ENCODE results near the gene ARPC1B. TPM values are rescaled to one million over a fixed set of nuclear protein-coding genes. Genes with fewer than 3 reads are reported as not detected.
A peak's percentile ranks its signal among the peaks of the same experiment; 100 is the strongest.

The ARPC1B gene
- total and polyA plus RNA-seq, 9 of the 15 experiments (the other 6 are each of a cell fraction or from before 2014, with no cell fraction given): 6.7 to 357 (median 211) TPM

DNA sequence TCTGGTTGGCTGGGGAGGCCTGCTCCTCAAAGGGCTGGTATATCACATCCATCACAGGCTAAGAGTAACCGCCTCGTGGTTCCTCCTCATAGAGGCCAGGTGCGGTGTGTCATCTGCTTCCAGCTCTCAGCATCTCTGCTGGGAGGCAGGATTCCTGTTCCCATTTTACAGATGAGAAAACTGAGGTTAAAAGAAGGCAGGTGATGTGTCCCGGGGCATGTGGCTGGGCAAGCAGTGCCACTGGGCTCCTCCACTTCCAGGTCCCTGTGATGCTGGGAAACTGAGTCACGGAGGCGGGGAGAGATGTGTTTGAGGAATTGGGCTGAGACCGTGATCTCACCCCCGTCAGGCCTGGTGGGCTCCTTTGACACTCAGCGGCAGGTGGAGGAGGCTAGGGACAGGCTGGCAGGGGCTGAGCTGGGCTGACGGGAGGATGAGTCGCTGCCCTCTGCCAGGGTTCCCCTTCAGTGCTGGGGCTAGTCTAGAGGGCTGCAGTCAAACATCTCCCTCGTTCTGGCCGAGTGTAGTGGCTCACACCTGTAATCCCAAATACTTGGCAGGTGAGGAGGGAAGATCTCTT, 9.4 kb downstream of the ARPC1B start (continued):
- peak; percentile 45; the same call in 1 of the 2 replicates for TF ChIP-seq CBX1 (IDR thresholded peaks at IDR 0.05; ENCODE audit: low read depth)
- TF ChIP-seq, protein P1, sequence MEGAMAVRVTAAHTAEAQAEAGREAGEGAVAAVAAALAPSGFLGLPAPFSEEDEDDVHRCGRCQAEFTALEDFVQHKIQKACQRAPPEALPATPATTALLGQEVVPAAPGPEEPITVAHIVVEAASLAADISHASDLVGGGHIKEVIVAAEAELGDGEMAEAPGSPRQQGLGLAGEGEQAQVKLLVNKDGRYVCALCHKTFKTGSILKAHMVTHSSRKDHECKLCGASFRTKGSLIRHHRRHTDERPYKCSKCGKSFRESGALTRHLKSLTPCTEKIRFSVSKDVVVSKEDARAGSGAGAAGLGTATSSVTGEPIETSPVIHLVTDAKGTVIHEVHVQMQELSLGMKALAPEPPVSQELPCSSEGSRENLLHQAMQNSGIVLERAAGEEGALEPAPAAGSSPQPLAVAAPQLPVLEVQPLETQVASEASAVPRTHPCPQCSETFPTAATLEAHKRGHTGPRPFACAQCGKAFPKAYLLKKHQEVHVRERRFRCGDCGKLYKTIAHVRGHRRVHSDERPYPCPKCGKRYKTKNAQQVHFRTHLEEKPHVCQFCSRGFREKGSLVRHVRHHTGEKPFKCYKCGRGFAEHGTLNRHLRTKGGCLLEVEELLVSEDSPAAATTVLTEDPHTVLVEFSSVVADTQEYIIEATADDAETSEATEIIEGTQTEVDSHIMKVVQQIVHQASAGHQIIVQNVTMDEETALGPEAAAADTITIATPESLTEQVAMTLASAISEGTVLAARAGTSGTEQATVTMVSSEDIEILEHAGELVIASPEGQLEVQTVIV (CRISPR knock-in tag; IDR thresholded peaks at IDR 0.05; ENCODE audit: borderline replicate concordance): no peak
- TF ChIP-seq ZFP30 (CRISPR knock-in tag; IDR thresholded peaks at IDR 0.05; ENCODE audit: borderline replicate concordance): no peak
- TF ChIP-seq BCOR (IDR thresholded peaks at IDR 0.05): peak; percentile 89
- peak; percentile 56 for TF ChIP-seq POLR2G (IDR thresholded peaks at IDR 0.05; ENCODE audit: low read depth, low read length)
- 0 out of 2 replicates have a peak, but pooled peaks have one; percentile 14 for TF ChIP-seq SUPT5H (IDR thresholded peaks at IDR 0.05)
- 0 out of 2 replicates have a peak, but pooled peaks have one; percentile 2 for TF ChIP-seq RBFOX2 (IDR thresholded peaks at IDR 0.05; ENCODE audit: low read depth, low read length)
- TF ChIP-seq, protein P2, sequence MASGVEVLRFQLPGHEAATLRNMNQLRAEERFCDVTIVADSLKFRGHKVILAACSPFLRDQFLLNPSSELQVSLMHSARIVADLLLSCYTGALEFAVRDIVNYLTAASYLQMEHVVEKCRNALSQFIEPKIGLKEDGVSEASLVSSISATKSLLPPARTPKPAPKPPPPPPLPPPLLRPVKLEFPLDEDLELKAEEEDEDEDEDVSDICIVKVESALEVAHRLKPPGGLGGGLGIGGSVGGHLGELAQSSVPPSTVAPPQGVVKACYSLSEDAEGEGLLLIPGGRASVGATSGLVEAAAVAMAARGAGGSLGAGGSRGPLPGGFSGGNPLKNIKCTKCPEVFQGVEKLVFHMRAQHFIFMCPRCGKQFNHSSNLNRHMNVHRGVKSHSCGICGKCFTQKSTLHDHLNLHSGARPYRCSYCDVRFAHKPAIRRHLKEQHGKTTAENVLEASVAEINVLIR (CRISPR knock-in tag; IDR thresholded peaks at IDR 0.05): no peak

Measured in K562 (cell line).